ENCODE data around the gene ANKRD28.
A peak's percentile ranks its signal among the peaks of the same experiment; 100 is the strongest.

- TF ChIP-seq, protein P1, sequence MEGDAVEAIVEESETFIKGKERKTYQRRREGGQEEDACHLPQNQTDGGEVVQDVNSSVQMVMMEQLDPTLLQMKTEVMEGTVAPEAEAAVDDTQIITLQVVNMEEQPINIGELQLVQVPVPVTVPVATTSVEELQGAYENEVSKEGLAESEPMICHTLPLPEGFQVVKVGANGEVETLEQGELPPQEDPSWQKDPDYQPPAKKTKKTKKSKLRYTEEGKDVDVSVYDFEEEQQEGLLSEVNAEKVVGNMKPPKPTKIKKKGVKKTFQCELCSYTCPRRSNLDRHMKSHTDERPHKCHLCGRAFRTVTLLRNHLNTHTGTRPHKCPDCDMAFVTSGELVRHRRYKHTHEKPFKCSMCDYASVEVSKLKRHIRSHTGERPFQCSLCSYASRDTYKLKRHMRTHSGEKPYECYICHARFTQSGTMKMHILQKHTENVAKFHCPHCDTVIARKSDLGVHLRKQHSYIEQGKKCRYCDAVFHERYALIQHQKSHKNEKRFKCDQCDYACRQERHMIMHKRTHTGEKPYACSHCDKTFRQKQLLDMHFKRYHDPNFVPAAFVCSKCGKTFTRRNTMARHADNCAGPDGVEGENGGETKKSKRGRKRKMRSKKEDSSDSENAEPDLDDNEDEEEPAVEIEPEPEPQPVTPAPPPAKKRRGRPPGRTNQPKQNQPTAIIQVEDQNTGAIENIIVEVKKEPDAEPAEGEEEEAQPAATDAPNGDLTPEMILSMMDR (IDR thresholded peaks at IDR 0.05): peak; percentile 53; the same call in 1 of the 2 replicates
- TF ChIP-seq SIN3A (IDR thresholded peaks at IDR 0.05; ENCODE audit: borderline replicate concordance, insufficient read depth, low read depth, low read length) (no peak), POLR2AphosphoS5 (IDR thresholded peaks at IDR 0.05; ENCODE audit: low read depth, low read length) (no peak), TCF7L2 (IDR thresholded peaks at IDR 0.05; ENCODE audit: low read depth, low read length) (no peak), REST (IDR thresholded peaks at IDR 0.05; ENCODE audit: insufficient read depth in 1 of 2, low read depth in 2 of 2, low read length in 1 of 2) (no peak)
Observed at GRCh38 chr3:15812183-15812582, 14.4 kb upstream of the ANKRD28 start.
